GM20000 (cell line): ENCODE data around the gene CDKN1A.

Experiments
- DNase-seq: peaks from one replicate; pipeline ENCODE4 v3.0.0; 2012; ENCODE audit warnings: low spot score
- TF ChIP-seq, protein P1 (sequence below): IDR thresholded peaks from 2 replicates; pipeline ENCODE4 v1.5.1; 2012; ENCODE audit warnings: mild to moderate bottlenecking, control low read depth; ENCODE audit errors: extremely low read depth, missing control alignments

CDKN1A gene

DNA sequence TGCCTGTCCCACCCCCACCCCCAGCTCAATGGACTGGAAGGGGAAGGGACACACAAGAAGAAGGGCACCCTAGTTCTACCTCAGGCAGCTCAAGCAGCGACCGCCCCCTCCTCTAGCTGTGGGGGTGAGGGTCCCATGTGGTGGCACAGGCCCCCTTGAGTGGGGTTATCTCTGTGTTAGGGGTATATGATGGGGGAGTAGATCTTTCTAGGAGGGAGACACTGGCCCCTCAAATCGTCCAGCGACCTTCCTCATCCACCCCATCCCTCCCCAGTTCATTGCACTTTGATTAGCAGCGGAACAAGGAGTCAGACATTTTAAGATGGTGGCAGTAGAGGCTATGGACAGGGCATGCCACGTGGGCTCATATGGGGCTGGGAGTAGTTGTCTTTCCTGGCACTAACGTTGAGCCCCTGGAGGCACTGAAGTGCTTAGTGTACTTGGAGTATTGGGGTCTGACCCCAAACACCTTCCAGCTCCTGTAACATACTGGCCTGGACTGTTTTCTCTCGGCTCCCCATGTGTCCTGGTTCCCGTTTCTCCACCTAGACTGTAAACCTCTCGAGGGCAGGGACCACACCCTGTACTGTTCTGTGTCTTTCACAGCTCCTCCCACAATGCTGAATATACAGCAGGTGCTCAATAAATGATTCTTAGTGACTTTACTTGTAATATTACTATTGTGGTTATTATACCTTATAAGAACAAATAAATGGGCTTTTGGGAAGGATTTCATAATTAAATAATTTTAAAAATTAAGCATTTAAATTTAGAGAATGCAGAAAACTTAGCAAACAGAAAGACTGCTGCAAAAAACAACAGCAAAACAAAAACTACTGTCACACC, 8.4 kb downstream of the CDKN1A start:
- TF ChIP-seq, protein P1, sequence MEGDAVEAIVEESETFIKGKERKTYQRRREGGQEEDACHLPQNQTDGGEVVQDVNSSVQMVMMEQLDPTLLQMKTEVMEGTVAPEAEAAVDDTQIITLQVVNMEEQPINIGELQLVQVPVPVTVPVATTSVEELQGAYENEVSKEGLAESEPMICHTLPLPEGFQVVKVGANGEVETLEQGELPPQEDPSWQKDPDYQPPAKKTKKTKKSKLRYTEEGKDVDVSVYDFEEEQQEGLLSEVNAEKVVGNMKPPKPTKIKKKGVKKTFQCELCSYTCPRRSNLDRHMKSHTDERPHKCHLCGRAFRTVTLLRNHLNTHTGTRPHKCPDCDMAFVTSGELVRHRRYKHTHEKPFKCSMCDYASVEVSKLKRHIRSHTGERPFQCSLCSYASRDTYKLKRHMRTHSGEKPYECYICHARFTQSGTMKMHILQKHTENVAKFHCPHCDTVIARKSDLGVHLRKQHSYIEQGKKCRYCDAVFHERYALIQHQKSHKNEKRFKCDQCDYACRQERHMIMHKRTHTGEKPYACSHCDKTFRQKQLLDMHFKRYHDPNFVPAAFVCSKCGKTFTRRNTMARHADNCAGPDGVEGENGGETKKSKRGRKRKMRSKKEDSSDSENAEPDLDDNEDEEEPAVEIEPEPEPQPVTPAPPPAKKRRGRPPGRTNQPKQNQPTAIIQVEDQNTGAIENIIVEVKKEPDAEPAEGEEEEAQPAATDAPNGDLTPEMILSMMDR = no peak
- no peak for DNase-seq

DNA sequence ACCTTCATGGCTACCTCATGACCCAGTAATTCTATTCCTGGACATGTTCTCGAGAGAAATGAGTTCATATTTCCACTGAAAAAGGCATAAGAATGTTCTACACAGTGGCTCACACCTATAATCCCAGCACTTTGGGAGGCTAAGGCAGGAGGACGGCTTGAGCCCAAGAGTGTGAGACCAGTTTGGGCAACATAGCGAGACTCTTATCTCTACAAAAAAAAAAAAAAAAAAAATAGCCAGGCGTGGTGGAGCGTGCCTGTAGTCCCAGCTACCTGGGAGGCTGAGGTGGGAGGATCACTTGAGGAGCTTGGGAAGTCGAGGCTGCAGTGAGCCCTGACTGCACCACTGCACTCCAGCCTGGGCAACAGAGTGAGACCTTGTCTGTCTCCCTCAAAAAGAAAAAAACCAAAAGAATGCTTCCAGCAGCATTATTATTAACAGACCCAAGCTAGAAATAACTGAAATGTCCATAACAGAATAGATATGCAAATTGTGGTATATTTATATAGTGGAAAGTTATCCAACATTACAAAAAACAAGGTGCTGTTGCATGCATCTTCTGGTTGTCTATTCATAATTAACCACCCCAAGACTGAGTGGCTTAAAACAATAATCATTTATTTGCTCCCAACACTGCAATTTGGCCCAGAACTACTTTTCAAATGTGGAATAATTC, 9.7 kb downstream of the CDKN1A start:
- no peak for DNase-seq
- TF ChIP-seq, protein P1 = no peak

DNA sequence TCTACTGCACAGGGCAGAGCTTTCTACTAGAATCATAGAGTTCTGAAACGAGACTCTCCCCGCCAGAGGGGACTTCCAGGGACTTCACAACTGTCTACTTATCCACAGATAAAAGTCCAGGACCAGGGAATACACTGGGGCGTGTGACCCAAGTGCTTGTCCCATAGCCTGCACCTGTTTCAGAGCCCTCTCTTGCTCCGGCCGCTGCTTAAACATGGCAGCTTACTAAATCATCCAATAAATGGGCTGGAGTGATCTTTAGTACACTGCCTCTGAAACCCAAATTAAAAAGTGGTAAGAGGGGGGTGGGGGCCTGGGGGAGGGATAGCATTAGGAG, 10.2 kb downstream of the CDKN1A start:
- DNase-seq = no peak

DNA sequence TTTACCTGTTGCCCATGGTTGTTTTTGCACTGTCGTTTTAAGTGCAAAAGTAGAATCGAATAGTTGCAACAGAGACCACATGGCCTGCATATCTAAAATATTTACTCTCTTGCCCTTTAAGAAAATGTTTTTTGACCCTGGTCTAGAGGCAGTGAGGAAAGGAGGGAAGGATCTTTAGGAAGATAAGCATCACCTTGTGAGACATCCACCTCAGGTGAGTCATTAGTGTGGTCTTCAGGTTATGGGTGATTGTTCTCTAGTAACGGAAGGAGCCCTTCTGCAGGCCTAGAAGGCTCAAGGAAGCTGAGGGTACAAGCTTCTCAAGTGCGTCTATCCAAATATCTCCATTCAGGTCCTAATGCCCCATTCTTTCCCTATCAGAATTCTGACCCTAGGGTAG, 12.5 kb downstream of the CDKN1A start:
- TF ChIP-seq, protein P1 = no peak
- no peak for DNase-seq

More for the DNA sequence above, 10.2 kb downstream of the CDKN1A start:
- TF ChIP-seq, protein P1 = no peak

DNA sequence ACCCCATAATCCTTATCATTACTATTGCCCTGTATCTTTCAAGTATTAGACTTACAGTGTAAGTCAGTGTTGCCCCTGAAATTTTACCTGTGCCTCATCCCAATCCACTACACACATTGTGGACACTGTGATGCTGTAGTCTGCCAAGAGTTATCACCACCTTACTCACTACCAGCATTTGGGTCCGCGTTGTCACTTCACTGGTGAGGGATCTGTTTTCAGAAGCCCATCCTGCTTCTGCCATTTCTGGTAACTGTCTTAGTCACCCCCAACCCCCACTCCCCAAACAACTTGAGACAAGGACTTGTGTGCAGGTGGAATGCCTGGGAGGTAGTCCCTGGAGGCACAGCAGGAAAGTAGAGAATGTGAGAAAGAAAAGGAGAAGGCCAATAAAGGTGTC, 13.1 kb downstream of the CDKN1A start:
- TF ChIP-seq, protein P1 = no peak
- no peak for DNase-seq

DNA sequence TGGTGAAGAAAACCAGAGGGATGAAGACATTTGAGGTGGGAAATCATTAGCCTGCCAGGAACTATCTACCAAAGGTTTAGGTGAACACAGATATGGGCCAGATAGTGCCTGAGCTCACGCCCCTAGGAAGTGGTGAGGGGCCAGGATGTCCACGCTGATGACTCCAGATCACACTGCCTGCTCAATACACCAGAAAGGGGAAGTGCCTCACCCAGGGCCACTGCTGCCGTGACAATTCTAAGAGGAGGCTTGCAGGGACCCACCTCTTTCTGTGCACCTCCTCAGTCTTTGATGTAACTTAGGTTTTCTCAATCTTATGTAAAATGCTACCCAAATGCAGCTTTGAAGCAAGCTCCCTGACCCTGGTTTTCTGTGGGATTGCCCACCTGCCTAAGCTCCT, 13.7 kb downstream of the CDKN1A start:
- peak; percentile 74 for DNase-seq
- TF ChIP-seq, protein P1 = no peak
